Natural killer cell (primary cell): ENCODE data around the gene SLC25A43. TPM values are rescaled to one million over a fixed set of nuclear protein-coding genes. Genes with fewer than 3 reads are reported as not detected.
A peak's percentile ranks its signal among the peaks of the same experiment; 100 is the strongest.
"Not testable (repeated sequence)": the region's sequence is repeated elsewhere in the genome, so short reads cannot be mapped to it uniquely, and the experiment has no call there.

ENCODE experiments used
- ATAC-seq, 3 donors: fragments of 150-1000 bp in 2 of 3; fragments of 200-7000 bp in 1 of 3; cut with Tn5 transposase; 1 replicate in 1 of 3; 2 replicates in 2 of 3; pipeline ENCODE4 v1.10.0; 2021; ENCODE audit warnings: mild to moderate bottlenecking in 2 of 3, moderate library complexity in 2 of 3
- DNase-seq, 2 donors: peaks; one replicate each; pipeline versions ENCODE4 v3.0.0 to v3.0.0-alpha.2; 2013 to 2021; ENCODE audit warnings: mixed read lengths in 1 of 2
- H3K27ac ChIP-seq: one replicate; pipeline ENCODE4 v1.5.1; 2013; ENCODE audit warnings: mild to moderate bottlenecking, low read length
- H3K27me3 ChIP-seq: one replicate; pipeline ENCODE4 v1.6.1; 2013; ENCODE audit warnings: low read length; ENCODE audit not compliant: control insufficient read depth, insufficient read depth
- H3K36me3 ChIP-seq: one replicate; pipeline ENCODE4 v1.6.1; 2013; ENCODE audit warnings: low read length; ENCODE audit not compliant: control insufficient read depth, insufficient read depth
- H3K4me1 ChIP-seq: one replicate; pipeline ENCODE4 v1.6.1; 2013; ENCODE audit warnings: low read length; ENCODE audit not compliant: control insufficient read depth, insufficient read depth
- H3K4me3 ChIP-seq: one replicate; pipeline ENCODE4 v1.5.1; 2013; ENCODE audit warnings: low read length
- H3K9me3 ChIP-seq: one replicate; pipeline ENCODE4 v1.6.1; 2013; ENCODE audit warnings: low read length; ENCODE audit not compliant: control insufficient read depth, insufficient read depth
- H3K27ac Mint-ChIP-seq, 2 donors: one replicate each; pipeline ENCODE4 v1.8.0; 2022; ENCODE audit warnings: mild to moderate bottlenecking in 2 of 2, mixed read lengths in 2 of 2, moderate library complexity in 1 of 2
- H3K27me3 Mint-ChIP-seq, 2 donors: one replicate each; pipeline ENCODE4 v1.8.0; 2022; ENCODE audit warnings: low read depth in 2 of 2, mixed read lengths in 2 of 2
- H3K36me3 Mint-ChIP-seq: one replicate; pipeline ENCODE4 v1.8.0; 2022; ENCODE audit warnings: mixed read lengths
- H3K4me1 Mint-ChIP-seq, 2 donors: one replicate each; pipeline ENCODE4 v1.8.0; 2022; ENCODE audit warnings: mixed read lengths in 2 of 2
- H3K4me3 Mint-ChIP-seq: one replicate; pipeline ENCODE4 v1.8.0; 2022; ENCODE audit warnings: mild to moderate bottlenecking, moderate library complexity, mixed read lengths
- H3K9me3 Mint-ChIP-seq, 2 donors: one replicate each; pipeline ENCODE4 v1.8.0; 2022; ENCODE audit warnings: mixed read lengths in 2 of 2
- WGBS: methylation state at CpG from one replicate; pipeline ENCODE4 v1.1.7; 2013; ENCODE audit warnings: missing lambda C conversion rate; ENCODE audit not compliant: insufficient coverage; 5-methylcytosine and 5-hydroxymethylcytosine counted together
- intact Hi-C: fragments of 100-400 bp; cut with micrococcal nuclease; formaldehyde crosslinking; loops from one replicate; pipeline ENCODE4 v1.14.2; 2022
- total RNA-seq, 4 donors: library from RNA; stranded (reverse); fragments of 120-200 nt in 1 of 4; gene quantifications; one replicate each; pipeline versions ENCODE4 v1.2.3 to v1.2.4, GENCODE V29; 2013 to 2022
- TF ChIP-seq, protein P1 (sequence below): fragments of 200-600 bp; IDR thresholded peaks from one replicate; pipeline ENCODE4 v1.8.0; 2022; ENCODE audit warnings: antibody characterized with exemption

SLC25A43 gene
- total RNA-seq, 3 donors from 2014 or later (not counting 1 experiment from before 2014, with no cell fraction given): 5.4 to 7.3 (median 6.4) TPM

DNA sequence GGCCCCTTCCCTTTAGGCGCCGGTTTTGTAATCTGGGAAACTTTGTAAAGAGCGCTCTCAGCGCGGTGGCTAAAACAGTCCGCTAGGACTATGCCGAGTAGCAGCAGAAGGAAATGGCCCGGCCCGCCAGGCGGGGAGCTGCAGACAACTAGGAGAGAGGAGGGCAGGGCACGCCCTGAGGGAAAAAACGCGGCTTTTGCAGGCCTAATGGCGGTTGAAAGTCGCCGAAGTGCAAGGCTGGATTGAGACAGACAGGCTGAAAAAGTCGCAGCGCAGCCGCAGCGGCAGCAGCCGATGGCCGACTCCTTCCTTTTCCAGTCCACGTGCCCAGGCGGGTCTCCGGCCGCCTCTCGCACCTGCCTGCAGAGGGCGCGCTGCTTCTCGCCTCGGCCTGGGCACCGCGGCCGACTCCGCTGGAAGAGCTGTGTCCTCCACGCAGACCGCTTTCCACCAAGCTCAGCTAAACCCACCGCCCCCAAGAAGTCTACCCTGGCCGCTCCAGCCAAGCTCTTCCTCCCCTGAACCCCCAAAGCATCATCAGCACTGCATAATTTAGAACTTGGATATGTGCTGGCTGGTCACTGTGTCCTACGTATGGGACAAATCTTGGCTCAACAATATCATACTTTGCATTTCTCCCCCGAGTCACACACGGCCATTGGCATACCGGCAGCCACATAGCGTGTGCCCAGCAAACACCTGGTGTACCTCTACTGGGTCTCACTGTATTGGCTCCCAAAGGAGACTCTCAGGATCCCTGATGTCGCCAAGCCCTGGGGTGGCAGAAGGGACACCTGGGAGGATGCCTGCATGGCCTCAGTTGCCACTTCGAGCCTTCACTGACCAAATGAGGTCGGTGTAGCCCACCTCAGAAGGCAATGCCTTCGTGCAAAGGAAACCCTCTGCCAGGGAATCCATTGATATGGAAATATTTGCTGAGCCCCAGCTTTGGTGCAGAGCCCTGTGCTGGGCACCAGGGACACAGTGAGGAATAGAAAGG, 83.6 kb downstream of the SLC25A43 start:
- Histone ChIP-seq H3K4me1 (peaks cover 13% of the 10 kb centered on the region), H3K4me3 (peak overlapping the region; percentile 46), H3K36me3 (no peaks in the 10 kb centered on the region), H3K27ac (peak overlapping the region; percentile 29), H3K9me3 (no peaks in the 10 kb centered on the region), H3K27me3 (no peaks in the 10 kb centered on the region)
- Mint-ChIP-seq H3K27ac (peak overlapping the region; percentile 53 to 80), H3K27me3 (no peaks in the 10 kb centered on the region), H3K36me3 (no peaks in the 10 kb centered on the region), H3K4me1 (peaks cover 0 to 9% of the 10 kb centered on the region in 2 donors), H3K4me3 (peak overlapping the region; percentile 84), H3K9me3 (no peaks in the 10 kb centered on the region)
- ATAC-seq: peak; percentile 92 to 94 (median 93)
- DNase-seq: peak; percentile 51 to 78
- 15% methylated on average over 48 of the region's 48 CpGs for WGBS
- intact Hi-C loops: no loop called here
- TF ChIP-seq, protein P1, sequence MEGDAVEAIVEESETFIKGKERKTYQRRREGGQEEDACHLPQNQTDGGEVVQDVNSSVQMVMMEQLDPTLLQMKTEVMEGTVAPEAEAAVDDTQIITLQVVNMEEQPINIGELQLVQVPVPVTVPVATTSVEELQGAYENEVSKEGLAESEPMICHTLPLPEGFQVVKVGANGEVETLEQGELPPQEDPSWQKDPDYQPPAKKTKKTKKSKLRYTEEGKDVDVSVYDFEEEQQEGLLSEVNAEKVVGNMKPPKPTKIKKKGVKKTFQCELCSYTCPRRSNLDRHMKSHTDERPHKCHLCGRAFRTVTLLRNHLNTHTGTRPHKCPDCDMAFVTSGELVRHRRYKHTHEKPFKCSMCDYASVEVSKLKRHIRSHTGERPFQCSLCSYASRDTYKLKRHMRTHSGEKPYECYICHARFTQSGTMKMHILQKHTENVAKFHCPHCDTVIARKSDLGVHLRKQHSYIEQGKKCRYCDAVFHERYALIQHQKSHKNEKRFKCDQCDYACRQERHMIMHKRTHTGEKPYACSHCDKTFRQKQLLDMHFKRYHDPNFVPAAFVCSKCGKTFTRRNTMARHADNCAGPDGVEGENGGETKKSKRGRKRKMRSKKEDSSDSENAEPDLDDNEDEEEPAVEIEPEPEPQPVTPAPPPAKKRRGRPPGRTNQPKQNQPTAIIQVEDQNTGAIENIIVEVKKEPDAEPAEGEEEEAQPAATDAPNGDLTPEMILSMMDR: peak; percentile 64

DNA sequence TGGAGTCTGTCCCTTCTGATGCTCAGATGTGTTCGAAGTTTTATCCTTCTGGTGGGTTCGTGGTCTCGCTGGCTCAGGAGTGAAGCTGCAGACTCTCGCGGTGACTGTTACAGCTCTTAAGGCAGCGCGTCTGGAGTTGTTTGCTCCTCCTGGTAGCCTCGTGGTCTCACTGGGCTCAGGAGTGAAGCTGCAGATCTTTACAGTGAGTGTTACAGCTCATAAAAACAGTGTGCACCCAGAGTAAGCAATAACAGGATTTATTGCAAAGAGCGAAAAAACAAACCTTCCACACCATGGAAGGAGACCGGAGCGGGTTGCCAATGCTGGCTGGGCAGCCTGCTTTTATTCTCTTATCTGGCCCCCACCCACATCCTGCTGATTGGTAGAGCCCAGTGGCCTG, 87.6 kb downstream of the SLC25A43 start:
- Mint-ChIP-seq H3K9me3 (no peaks in the 10 kb centered on the region), H3K27ac (no peak overlapping the region), H3K4me3 (no peak overlapping the region), H3K36me3 (no peaks in the 10 kb centered on the region), H3K4me1 (peaks cover 0 to 9% of the 10 kb centered on the region in 2 donors), H3K27me3 (no peaks in the 10 kb centered on the region)
- Histone ChIP-seq H3K4me3 (no peak overlapping the region), H3K4me1 (peaks cover 13% of the 10 kb centered on the region), H3K27ac (no peak overlapping the region), H3K27me3 (no peaks in the 10 kb centered on the region), H3K9me3 (no peaks in the 10 kb centered on the region), H3K36me3 (no peaks in the 10 kb centered on the region)
- no peak for ATAC-seq
- DNase-seq: no peak
- 50% methylated on average over 7 of the region's 11 CpGs for WGBS
- intact Hi-C loops: no loop called here
- TF ChIP-seq, protein P1: no peak

DNA sequence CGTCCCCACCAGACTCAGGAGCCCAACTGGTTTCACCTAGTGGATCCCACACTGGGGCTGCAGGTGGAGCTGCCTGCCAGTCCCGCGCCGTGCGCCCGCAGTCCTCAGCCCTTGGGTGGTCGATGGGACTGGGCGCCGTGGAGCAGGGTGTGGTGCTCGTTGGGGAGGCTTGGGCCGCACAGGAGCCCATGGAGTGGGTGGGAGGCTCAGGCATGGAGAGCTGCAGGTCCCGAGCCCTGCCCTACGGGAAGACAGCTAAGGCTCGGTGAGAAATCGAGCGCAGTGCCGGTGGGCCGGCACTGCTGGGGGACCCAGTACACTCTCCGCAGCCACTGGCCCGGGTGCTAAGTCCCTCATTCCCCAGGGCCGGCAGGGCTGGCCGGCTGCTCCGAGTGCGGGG, 88.6 kb downstream of the SLC25A43 start:
- H3K4me1 ChIP-seq, H3K9me3 ChIP-seq, DNase-seq, H3K27me3 ChIP-seq, H3K9me3 Mint-ChIP-seq, H3K27me3 Mint-ChIP-seq, ATAC-seq, H3K4me3 ChIP-seq, H3K27ac Mint-ChIP-seq, H3K27ac ChIP-seq, H3K36me3 ChIP-seq, intact Hi-C loops, H3K36me3 Mint-ChIP-seq, H3K4me1 Mint-ChIP-seq, H3K4me3 Mint-ChIP-seq: not testable (repeated sequence)
- 97% methylated on average over 24 of the region's 24 CpGs for WGBS

DNA sequence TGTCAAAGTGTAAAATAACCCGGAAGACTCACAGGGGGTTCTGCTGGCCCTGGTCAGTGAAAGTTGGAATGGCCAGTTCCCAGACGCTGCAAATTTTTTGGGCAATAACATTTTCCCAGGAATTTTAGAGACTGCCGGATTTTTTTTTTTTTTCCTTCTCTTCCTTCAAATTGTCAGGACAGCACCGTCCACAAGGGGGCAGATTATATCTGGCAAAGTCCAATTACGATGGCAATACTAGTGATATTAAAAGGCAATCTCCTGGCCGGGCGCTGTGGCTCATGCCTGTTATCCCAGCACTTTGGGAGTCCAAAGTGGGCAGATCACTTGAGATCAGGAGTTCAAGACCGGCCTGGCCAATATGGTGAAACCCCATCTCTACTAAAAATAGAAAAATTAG, 89.6 kb downstream of the SLC25A43 start:
- WGBS: 23% methylated on average over 6 of the region's 8 CpGs
- Mint-ChIP-seq H3K27me3 (no peaks in the 10 kb centered on the region), H3K4me3 (no peak overlapping the region), H3K27ac (no peak overlapping the region), H3K36me3 (no peaks in the 10 kb centered on the region), H3K9me3 (no peaks in the 10 kb centered on the region), H3K4me1 (no peaks in the 10 kb centered on the region)
- DNase-seq (peak in 1 of 2 donors; percentile 68), ATAC-seq (peak in 2 of 3 donors; percentile 40 to 47)
- no peaks in the 10 kb centered on the region for H3K36me3 ChIP-seq
- intact Hi-C loops: no loop called here
- no peaks in the 10 kb centered on the region for H3K4me1 ChIP-seq
- no peak overlapping the region for H3K4me3 ChIP-seq
- TF ChIP-seq, protein P1: peak; percentile 48
- no peak overlapping the region for H3K27ac ChIP-seq
- H3K9me3 ChIP-seq: no peaks in the 10 kb centered on the region
- H3K27me3 ChIP-seq: no peaks in the 10 kb centered on the region
